Transverse colon (tissue), 4 donors: Measurements from ENCODE around the gene PCBD2. TPM values are rescaled to one million over a fixed set of nuclear protein-coding genes. Genes with fewer than 3 reads are reported as not detected.

Experiments
- DNase-seq: peaks from one replicate; pipeline ENCODE4 v3.0.0-alpha.2; 2019
- H3K27ac ChIP-seq, 4 donors: fragments of 200-600 bp; sonication (generic); 2 replicates each; pipeline ENCODE4 v1.5.1; 2016 to 2018; ENCODE audit warnings: inconsistent platforms in 4 of 4
- H3K27me3 ChIP-seq: fragments of 200-600 bp; sonication (generic); 2 replicates; pipeline ENCODE4 v1.5.1; 2017; ENCODE audit warnings: inconsistent platforms
- H3K36me3 ChIP-seq, 4 donors: fragments of 200-600 bp; sonication (generic); 2 replicates each; pipeline ENCODE4 v1.5.1; 2017 to 2019; ENCODE audit warnings: inconsistent platforms in 4 of 4
- H3K4me1 ChIP-seq, 4 donors: fragments of 200-600 bp; sonication (generic); 2 replicates each; pipeline ENCODE4 v1.5.1; 2017 to 2020; ENCODE audit warnings: inconsistent platforms in 4 of 4
- H3K4me3 ChIP-seq, 4 donors: fragments of 200-600 bp; sonication (generic); 1 replicate in 1 of 4; 2 replicates in 3 of 4; pipeline versions ENCODE4 v1.5.1 to v1.6.1; 2017 to 2019; ENCODE audit warnings: inconsistent platforms in 4 of 4
- H3K9me3 ChIP-seq, 2 donors: fragments of 200-600 bp; sonication (generic); 2 replicates each; pipeline ENCODE4 v1.5.1; 2017 to 2019; ENCODE audit warnings: inconsistent platforms in 2 of 2
- EP300 ChIP-seq: sonication (generic); formaldehyde crosslinking; IDR thresholded peaks from one replicate; pipeline ENCODE4 v1.6.1; 2017; ENCODE audit warnings: antibody characterized with exemption, low read depth
- POLR2A ChIP-seq: fragments of 450-650 bp; IDR thresholded peaks from one replicate; pipeline ENCODE4 v1.6.1; 2016; ENCODE audit warnings: antibody characterized with exemption, mild to moderate bottlenecking, moderate library complexity
- POLR2AphosphoS5 ChIP-seq, 3 donors: sonication (generic); formaldehyde crosslinking; IDR thresholded peaks; one replicate each; pipeline ENCODE4 v1.6.1; 2016; ENCODE audit warnings: antibody characterized with exemption in 3 of 3
- WGBS, 2 donors: methylation state at CpG; one replicate each; pipeline ENCODE4 v1.1.5; 2018; ENCODE audit warnings: low coverage in 1 of 2; 5-methylcytosine and 5-hydroxymethylcytosine counted together
- in situ Hi-C, 4 donors: fragments of 200-750 bp; cut with MboI; loops; one replicate each; pipeline versions ENCODE4 v1.15.0 to v1.15.1; 2017; ENCODE audit warnings: low sequenced_read_pairs in 3 of 4, low pct_ligation_motif_present in 1 of 4, low pct_unique_long_range_greater_than_20kb in 1 of 4
- intact Hi-C: fragments of 100-400 bp; cut with DNase I; formaldehyde crosslinking; loops from one replicate; pipeline ENCODE4 v1.15.1; 2023; ENCODE audit warnings: low total_unique reads
- total RNA-seq, 4 donors: library from RNA; depleted of rRNA; stranded (reverse); fragments of >200 nt; gene quantifications; one replicate each; pipeline ENCODE4 v1.1.0, GENCODE V29; 2016
- TF ChIP-seq, protein P1 (sequence below), 5 experiments: fragments of 200-600 bp in 3 of 5; fragments of 450-650 bp in 2 of 5; sonication (generic) in 3 of 5; IDR thresholded peaks; 1 replicate in 2 of 5; 2 replicates in 3 of 5; pipeline ENCODE4 v1.5.1; 2016 to 2017; ENCODE audit warnings: antibody characterized with exemption in 5 of 5, inconsistent platforms in 3 of 5, mild to moderate bottlenecking in 2 of 5, moderate library complexity in 1 of 5

Gene PCBD2
- total RNA-seq, 4 donors from 2014 or later: 6.4 to 28.9 (median 11.6) TPM

DNA sequence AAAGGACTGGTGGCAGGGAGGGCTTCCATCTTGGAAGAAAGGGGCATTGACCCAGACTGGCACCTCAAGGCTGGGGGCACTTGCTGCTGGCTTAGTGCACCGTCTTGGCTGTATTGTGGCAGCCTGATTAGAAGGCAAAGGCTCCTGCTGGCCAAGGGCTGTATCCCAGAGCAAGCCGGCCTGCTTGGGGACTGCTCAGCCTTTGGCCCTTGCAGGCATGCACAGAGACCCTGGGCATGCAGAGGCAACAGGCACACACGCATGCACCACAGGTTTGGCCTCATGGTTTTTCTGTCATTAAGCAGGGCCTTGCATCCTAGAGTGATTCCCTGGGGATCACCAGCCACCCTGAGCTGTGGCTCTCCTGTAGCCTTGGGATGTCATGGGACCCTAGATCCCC is 100.1 kb downstream of the PCBD2 start:
- Histone ChIP-seq H3K36me3 (no peaks in the 10 kb centered on the region), H3K27ac (no peak overlapping the region), H3K4me1 (no peaks in the 10 kb centered on the region), H3K4me3 (no peak overlapping the region), H3K9me3 (no peaks in the 10 kb centered on the region), H3K27me3 (no peaks in the 10 kb centered on the region)
- WGBS, 2 donors: 100% methylated on average over 3 of the region's 3 CpGs; no CpG with 5 or more reads in 1 of the 2 donors
- intact Hi-C loops (no loop called here), in situ Hi-C loops (no loop called here)
- no peak for TF ChIP-seq POLR2AphosphoS5 (IDR thresholded peaks at IDR 0.05)
- TF ChIP-seq, protein P1, sequence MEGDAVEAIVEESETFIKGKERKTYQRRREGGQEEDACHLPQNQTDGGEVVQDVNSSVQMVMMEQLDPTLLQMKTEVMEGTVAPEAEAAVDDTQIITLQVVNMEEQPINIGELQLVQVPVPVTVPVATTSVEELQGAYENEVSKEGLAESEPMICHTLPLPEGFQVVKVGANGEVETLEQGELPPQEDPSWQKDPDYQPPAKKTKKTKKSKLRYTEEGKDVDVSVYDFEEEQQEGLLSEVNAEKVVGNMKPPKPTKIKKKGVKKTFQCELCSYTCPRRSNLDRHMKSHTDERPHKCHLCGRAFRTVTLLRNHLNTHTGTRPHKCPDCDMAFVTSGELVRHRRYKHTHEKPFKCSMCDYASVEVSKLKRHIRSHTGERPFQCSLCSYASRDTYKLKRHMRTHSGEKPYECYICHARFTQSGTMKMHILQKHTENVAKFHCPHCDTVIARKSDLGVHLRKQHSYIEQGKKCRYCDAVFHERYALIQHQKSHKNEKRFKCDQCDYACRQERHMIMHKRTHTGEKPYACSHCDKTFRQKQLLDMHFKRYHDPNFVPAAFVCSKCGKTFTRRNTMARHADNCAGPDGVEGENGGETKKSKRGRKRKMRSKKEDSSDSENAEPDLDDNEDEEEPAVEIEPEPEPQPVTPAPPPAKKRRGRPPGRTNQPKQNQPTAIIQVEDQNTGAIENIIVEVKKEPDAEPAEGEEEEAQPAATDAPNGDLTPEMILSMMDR (IDR thresholded peaks at IDR 0.05): no peak
- TF ChIP-seq POLR2A: no peak
- no peak for TF ChIP-seq EP300
- no peak for DNase-seq

DNA sequence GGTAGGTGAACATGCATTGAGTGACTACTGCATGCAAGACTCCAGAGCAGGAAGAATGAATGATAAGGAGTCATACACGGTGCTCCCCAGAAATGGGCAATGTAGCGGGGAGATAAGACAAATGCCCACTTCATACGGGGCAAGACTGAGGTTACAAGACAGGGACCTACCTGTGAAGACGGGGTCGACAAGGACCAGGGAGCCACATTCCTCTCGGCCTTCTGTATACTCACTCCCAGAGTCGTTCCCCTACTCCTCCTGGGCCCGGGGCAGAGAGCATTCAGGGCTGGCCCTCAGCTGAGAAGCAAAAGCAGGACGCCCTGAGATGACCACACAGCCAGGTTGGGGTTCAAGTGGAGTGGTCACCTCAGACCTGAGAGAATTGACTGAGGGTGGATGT is 102.4 kb downstream of the PCBD2 start:
- no peaks in the 10 kb centered on the region for H3K36me3 ChIP-seq
- intact Hi-C loops (no loop called here), in situ Hi-C loops (no loop called here)
- H3K4me3 ChIP-seq: no peak overlapping the region
- TF ChIP-seq, protein P1 (IDR thresholded peaks at IDR 0.05): no peak
- TF ChIP-seq EP300 (no peak), POLR2A (no peak), POLR2AphosphoS5 (IDR thresholded peaks at IDR 0.05) (no peak)
- no peaks in the 10 kb centered on the region for H3K27me3 ChIP-seq
- WGBS, 2 donors: 94% methylated on average over 9 of the region's 9 CpGs; no CpG with 5 or more reads in 1 of the 2 donors
- no peaks in the 10 kb centered on the region for H3K9me3 ChIP-seq
- H3K27ac ChIP-seq: no peak overlapping the region
- no peaks in the 10 kb centered on the region for H3K4me1 ChIP-seq
- DNase-seq: no peak

DNA sequence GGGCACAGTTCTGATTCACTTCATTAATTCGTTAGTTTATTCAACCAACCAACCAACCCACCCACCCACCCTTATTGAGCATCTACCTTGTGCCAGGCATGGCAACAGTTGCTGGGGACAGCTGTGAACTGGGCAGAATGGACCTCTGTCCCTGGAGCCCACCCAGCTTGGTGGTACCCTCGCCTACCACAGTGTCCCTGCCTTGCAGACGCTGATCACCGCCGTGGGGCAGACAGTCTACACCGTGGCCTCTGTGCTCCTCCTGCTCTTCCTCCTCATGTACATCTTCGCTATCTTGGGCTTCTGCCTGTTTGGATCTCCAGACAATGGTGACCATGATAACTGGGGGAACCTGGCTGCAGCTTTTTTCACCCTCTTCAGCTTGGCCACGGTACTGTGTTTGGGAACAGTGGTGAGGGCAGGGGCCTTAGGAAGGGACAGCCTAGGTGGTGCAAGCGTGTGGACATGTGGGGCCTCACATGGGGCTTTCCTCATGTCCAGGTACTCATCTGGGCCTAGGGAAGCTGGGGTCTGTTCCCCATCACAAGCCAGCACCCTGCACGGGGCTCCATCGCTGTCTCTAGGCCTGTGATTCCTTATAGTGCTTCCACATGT is 102.9 kb downstream of the PCBD2 start:
- Histone ChIP-seq H3K27me3 (no peaks in the 10 kb centered on the region), H3K27ac (no peak overlapping the region), H3K4me1 (no peaks in the 10 kb centered on the region), H3K36me3 (no peaks in the 10 kb centered on the region), H3K9me3 (no peaks in the 10 kb centered on the region), H3K4me3 (no peak overlapping the region)
- DNase-seq: no peak
- 83 to 86% methylated on average over 1 to 11 of the region's 11 CpGs for WGBS, 2 donors
- intact Hi-C loops (no loop called here), in situ Hi-C loops (no loop called here)
- TF ChIP-seq POLR2AphosphoS5 (IDR thresholded peaks at IDR 0.05) (no peak), POLR2A (no peak), EP300 (no peak)
- TF ChIP-seq, protein P1 (IDR thresholded peaks at IDR 0.05): no peak

DNA sequence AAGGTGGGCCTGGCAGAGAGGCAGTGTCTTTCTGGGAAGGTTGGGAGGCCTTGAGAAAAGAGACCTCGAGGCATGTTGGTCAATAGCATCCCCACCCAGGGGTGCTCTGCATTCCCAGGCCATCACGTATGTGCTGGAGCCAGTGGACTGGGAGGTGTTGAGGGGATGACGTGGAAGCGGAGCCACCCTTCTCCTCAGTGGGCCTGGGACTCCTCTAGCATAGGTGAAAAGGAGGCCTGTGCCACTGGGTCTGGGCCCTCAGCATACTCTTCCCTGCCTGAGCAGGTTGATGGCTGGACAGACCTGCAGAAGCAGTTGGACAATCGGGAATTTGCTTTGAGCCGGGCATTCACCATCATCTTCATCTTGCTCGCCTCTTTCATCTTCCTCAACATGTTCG is 103.6 kb downstream of the PCBD2 start:
- H3K4me1 ChIP-seq: peaks cover 0 to 6% (median 0%) of the 10 kb centered on the region in 4 donors
- intact Hi-C loops: no loop called here
- no peak overlapping the region for H3K4me3 ChIP-seq
- no peaks in the 10 kb centered on the region for H3K27me3 ChIP-seq
- H3K9me3 ChIP-seq: no peaks in the 10 kb centered on the region
- 88% methylated on average over 8 of the region's 8 CpGs; no CpG with 5 or more reads in 1 of the 2 donors for WGBS, 2 donors
- in situ Hi-C loops: no loop called here
- no peak overlapping the region for H3K27ac ChIP-seq
- no peak for TF ChIP-seq EP300
- no peak for TF ChIP-seq POLR2AphosphoS5 (IDR thresholded peaks at IDR 0.05)
- no peak for TF ChIP-seq POLR2A
- TF ChIP-seq, protein P1 (IDR thresholded peaks at IDR 0.05): no peak
- H3K36me3 ChIP-seq: no peaks in the 10 kb centered on the region
- DNase-seq: no peak
